ENCODE results near the gene SLC10A7.

DNA sequence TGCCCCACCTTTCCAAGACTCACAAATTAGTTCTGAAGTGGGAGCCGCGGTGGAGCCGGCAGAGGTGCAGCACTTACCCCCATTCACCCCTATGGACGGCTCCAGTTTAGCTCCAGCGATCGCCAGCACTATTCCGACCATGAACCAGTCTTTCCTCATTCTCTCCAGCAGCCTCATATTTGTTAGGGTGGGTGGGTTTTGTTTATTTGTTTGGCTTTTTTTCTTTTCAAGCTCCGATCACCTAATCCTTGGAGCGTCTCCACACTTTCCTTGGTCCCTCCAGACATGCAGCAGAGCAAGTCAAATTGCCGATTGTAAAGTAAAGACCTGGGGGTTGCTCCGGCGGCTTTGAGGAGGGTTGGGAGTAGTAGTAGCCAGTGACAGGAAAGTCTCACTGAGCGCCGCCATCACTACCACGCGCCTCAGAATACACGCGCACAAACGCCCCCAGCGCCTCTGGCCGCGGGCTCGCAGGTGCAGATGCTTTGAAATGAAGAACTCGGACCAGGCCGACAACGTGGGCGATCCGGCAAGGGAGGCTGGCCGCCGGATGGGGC lies at the start of gene SLC10A7:
- TF ChIP-seq, protein P1, sequence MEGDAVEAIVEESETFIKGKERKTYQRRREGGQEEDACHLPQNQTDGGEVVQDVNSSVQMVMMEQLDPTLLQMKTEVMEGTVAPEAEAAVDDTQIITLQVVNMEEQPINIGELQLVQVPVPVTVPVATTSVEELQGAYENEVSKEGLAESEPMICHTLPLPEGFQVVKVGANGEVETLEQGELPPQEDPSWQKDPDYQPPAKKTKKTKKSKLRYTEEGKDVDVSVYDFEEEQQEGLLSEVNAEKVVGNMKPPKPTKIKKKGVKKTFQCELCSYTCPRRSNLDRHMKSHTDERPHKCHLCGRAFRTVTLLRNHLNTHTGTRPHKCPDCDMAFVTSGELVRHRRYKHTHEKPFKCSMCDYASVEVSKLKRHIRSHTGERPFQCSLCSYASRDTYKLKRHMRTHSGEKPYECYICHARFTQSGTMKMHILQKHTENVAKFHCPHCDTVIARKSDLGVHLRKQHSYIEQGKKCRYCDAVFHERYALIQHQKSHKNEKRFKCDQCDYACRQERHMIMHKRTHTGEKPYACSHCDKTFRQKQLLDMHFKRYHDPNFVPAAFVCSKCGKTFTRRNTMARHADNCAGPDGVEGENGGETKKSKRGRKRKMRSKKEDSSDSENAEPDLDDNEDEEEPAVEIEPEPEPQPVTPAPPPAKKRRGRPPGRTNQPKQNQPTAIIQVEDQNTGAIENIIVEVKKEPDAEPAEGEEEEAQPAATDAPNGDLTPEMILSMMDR (IDR thresholded peaks at IDR 0.05) = no peak
- no peak for TF ChIP-seq POLR2A (IDR thresholded peaks at IDR 0.05)
